ENCODE measurements around the gene TSPAN14.

Gene TSPAN14

DNA sequence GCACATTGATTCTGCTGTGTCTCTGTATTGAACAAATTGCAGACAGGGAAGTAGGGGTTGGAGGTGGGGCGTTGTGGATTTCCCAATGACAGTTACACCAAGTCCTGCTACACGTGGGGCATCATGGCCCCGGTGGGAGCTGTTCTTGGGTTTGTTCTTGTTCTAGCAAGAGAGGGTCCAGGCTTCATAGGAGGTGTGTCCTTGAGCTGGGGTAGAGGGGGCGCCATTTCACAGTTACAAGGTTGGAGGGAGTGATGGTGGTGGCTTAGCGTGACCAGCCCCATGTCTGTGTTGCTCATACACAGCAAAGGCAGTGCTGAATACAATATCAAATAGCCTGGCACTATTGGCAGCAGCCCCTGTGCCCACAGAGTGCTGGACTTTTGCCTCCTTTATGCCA lies 99.3 kb downstream of the TSPAN14 start:
- no peak for DNase-seq

DNA sequence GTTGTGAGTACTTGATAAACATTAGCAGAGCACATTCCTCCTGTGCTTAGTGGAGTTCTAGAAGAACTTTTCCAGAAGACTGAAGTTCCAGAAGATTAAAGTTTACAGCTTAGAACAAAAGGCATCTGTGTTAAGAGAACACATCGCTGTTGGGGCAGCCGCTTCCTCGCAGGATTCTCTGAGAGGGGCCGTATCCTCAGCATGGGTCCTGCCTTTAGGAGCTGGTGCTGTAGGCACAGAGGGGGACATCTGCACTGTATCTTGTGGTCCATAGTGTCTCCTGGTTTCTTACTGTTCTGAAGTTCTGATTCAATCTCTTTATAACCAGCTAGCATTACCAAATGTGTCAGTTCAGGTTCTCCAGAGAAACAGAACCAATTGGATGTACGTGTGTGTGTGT lies 99.9 kb downstream of the TSPAN14 start:
- DNase-seq: no peak

DNA sequence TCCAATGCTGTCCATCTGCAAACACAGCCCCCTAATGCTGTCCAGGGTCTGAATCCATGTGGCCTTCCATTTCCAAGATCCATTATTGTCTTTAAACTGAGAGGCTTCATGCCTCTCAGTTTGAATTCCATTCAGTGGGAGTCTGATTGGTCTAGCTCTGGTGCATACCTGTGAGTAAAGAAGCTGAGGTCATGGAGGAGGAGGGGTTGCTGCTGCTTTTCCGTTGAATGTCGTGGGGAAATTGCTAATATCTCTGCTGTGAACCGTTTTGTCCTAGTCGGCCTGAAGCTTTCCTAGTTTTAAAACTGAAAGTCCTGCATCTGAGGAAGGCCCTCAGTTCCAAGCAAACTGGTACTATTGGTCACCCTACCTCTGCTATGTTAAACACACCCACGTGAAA lies 101.3 kb downstream of the TSPAN14 start:
- no peak for DNase-seq

DNA sequence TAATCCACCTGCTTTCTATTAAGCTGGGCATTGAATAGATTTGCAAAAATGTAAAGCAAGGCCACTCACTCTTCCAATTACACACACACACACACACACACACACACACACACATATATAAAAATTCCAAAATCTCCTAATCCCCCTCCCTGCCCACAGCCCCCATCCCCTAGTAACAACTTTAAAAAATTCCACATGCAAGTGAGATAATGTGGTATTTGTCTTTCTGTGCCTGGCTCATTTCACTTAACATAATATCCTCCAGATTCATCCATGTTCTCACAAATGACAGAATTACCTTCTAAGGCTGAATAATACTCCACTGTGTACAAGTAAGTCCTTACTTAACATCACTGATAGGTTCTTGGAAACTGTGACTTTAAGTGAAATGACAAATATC lies 107.8 kb downstream of the TSPAN14 start:
- no peak for DNase-seq

DNA sequence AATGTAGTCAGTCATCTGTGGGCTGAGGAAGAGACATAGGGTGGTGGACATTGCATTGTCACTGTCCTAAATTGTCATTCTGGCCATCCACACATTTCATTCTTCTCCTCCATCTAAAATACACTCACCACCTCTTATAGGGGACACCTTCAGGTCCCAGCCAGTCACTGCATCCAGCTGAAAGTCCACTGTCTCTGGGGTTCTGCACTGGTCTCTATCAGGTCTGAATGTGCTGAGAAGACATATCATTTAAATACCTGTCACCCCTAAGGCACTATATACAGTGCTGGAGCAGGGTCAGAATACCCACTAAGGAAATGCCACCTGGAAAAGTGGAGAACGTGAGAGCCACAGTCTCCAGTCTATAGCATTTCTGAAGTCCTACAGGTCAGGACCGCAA lies 113.2 kb downstream of the TSPAN14 start:
- no peak for DNase-seq

DNA sequence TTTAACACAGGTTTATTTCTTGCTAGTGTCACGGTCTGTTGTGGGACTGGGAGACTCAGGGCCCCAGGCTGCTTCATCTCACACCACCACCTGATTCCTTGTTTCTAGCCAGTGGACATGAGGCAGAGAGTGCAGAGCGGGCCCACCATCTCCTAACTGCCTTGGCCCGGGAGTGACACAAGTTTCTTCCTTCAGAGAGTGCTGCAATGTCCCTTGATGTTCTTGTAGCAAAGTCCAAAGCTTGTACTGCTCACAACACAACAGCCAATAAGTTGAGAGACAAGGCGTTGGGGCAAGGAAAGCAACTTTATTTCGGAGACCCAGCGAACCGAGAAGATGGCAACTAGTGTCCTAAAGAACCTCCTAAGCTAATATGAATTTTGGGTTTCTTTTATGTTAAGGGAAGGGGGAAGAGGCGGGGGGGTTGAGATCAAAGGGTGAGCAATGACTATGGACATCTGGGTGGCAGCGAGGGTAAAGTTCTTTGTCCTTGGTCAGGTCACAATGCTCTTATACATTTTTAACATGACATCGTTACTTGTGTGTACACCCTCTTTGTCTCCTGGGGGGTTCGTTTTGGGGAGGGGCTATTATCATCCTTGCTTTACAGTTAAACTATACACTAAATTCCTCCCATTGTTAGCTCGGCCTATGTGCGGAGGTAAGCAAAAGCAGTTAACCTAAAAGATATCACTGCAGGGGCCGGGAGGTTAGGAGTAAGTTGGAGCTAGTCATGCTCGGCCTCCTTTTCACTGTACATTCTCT lies 115.2 kb downstream of the TSPAN14 start:
- DNase-seq: no peak

DNA sequence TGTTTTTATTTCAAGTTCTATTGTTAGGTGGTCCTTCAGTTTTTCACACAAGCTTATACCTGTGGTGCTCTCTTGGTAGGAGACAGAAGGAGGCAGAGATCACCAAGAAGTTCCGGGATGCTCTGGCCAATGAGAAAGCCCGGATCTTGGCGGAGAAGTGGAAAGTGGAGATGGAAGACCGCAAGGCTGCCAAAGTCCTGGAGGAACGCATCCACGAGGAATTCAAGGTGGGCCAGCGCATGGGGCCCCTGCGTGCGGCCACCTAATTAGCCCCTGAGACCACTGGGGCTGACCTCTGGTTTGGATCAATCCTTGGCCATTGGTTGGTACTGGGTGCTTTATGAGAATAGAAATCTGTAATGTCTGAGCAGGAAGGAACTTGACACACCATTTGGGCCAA lies 117.2 kb downstream of the TSPAN14 start:
- DNase-seq: no peak

DNA sequence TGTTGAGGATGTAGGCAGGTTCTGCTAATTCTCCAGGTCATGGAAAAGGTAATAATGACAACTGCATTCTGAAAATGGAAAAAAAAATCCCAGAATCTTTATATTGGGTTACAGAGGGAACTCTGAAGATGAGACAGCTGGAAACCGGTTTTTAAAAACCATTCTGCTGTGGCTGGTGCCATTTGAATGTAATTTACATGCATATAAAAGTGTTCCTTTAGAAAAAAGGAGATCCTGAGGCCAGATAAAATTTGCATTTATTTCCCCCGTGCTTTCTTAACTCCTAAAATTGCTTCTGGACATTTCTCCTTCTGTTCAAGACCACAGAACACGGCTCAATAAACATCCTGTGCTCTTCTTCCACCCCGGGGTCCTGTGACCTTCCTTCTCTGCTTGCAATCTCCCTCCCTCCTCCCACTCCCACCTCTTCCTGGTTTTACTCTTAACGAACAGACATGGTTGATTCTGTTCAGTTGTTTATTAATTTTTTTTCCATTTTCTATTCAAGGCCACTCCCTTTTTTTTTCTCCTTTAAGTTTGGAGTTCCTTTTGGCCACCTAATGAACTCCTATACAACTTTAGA lies 125.2 kb downstream of the TSPAN14 start:
- no peak for DNase-seq

DNA sequence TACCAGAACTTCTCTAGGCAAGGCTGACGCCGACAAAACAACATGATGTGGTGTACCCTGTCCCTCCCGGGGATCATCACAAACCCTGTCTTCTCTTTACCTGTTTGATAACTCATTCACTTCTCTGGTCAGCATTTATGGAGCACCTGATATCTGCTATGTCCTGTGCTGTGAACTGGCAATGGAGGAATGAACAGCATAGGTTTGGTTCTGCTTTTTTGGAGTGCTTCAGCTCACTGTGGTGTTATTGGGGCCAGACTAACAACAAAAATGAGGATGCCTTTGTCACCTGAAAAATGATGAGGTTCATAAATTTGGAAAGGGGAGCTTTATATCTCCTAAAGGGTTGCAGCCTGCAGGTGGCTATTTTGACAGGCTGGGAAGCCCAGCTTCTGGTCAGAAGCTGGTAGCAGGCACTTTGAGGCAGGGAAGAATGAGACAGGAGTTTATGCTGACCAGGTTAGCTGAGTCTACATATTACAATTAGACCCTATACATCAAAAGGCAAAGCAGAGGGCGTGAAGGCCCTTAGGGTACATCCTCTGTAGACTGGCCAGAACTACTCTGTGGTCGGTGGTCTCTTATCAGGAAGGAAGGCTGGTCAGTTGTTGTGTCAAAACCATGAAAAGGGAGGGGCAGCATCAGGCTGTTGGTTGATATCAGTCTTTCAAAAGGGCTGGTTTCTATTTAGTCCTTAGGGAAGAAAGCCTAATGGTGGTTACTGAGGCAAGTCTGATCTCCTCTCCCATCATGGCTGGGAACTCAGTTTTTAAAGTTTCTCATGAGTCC lies 125.9 kb downstream of the TSPAN14 start:
- no peak for DNase-seq

DNA sequence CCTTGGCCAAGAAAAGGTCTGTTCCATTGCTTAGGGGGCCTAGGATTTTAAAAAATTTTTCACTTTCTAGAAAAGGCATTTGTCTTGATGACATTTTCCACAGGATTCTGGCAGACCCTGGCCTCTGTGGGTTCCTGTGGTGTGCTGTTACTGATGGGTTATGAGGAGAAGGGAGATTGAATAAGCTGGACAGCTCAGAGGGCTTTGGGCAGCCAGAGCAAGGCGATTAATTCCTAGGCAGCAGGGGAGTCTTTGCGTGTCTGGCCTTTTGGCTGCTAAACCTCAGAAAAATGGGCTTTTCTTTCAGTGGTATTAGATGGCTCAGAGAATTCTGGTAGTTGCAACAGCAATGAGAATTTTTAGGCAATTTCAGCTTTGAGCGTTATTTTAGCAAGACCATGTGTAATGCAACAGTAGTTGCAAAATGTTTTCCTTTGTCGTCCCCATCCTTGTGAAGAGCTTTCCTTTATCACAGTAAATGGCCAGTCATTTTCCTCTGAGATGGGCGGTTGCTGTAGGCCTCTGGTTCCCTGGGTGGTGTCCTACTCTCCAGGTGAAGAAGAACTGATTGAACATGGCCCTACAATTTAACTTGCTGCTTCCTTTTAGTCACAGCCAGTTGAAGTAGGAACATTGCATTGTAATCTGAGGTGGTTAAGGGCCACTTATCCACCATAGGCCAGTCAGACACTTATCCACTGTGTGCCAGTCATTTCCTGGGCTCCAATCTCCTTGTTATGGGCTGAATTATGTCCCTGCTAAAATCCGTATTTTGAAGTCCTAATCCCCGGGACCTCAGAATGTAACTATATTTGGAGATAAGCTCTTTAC lies 126.7 kb downstream of the TSPAN14 start:
- DNase-seq: no peak

DNA sequence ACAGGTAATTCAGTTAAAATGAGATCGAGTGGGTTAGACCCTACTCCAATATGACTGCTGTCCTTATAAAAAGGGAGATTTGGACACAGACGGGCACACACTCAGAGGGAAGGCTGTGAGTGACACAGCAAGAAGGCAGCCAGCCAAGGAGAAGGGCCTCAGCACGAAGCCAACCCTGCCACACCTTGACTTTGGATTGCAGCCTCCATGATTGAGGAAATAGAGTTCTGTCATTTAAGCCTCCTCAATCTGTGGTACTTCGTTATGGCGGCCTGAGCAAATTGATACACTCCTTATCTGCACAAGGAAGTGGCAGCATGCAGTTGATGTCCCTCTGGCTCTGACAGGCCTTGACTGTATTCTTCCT lies 127.3 kb downstream of the TSPAN14 start:
- no peak for DNase-seq

DNA sequence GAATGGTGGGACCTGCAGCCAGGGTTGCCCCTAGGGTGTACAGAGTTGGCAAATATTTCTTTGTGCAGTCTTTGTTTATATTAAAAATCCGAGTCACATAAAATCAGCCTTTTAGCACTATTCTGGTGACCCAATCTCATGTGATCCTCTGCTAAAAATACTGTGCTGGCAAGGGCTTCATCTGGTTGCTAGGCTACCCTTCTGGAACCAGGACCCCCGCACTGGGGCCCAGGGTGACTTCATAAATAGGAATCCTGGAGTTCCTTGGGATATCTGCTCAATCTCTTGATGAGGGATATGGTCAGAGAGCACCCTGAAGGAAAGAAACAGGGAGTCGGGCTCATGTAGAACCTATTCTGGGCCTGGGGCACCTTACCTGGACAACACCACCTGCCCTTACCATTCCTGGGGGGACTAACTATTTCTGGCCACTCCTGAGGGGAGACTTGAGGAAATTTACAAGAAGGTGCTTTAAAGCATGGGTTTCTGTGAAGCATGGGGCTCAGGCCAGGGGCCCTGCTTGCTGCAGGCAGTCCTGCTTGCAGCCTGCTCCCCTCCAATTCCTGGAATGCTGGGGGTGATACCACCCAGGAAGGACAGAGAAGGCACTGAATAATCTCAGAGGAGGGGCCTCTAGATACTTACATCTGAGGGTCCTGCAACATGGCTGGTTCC lies 128.3 kb downstream of the TSPAN14 start:
- DNase-seq: no peak

Measured in cortex of kidney (tissue), 1 donor.